Muscle layer of colon (tissue), 2 donors: Measurements from ENCODE around the gene PACSIN2.

Source experiments
- H3K27ac ChIP-seq: one replicate; pipeline ENCODE4 v1.7.0; 2013; ENCODE audit warnings: low read depth, mild to moderate bottlenecking, low read length, moderate library complexity
- H3K27me3 ChIP-seq, 2 donors: one replicate each; pipeline ENCODE4 v1.7.0; 2013; ENCODE audit warnings: low read length in 2 of 2, mild to moderate bottlenecking in 2 of 2; ENCODE audit not compliant: insufficient read depth in 2 of 2, control insufficient read depth in 1 of 2
- H3K36me3 ChIP-seq: one replicate; pipeline ENCODE4 v1.7.0; 2013; ENCODE audit warnings: mild to moderate bottlenecking, low read length; ENCODE audit not compliant: insufficient read depth
- H3K4me1 ChIP-seq: one replicate; pipeline ENCODE4 v1.7.0; 2013; ENCODE audit warnings: mild to moderate bottlenecking, low read length; ENCODE audit not compliant: insufficient read depth
- H3K4me3 ChIP-seq, 2 donors: one replicate each; pipeline ENCODE4 v1.7.0; 2013; ENCODE audit warnings: low read length in 2 of 2, low read depth in 1 of 2, mild to moderate bottlenecking in 1 of 2, moderate library complexity in 1 of 2
- H3K9ac ChIP-seq: one replicate; pipeline ENCODE4 v1.7.0; 2013; ENCODE audit warnings: low read length
- H3K9me3 ChIP-seq: one replicate; pipeline ENCODE4 v1.7.0; 2013; ENCODE audit warnings: mild to moderate bottlenecking, low read length
- donor health status: abdominal sarcoma.
- donor health status: Adenocarcinoma of cecum.

PACSIN2 gene

DNA sequence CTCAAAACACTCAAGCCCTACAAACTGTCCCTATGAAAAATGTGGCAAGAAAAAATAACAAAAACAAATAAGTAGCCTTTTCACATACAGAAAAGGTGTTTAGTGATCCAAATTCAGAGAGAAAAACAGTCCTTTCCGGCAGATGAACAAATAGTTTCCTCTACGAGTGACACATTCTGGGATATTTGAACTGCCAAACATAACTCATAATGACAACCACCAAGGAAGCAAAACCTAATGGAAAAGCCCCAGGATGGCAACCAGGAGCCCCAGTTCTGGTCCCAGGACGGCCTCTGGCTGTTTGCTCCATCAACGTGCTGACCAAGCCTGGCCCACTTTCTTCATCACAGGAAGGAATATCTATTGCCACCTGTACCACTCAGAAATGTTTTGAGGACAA lies 6.0 kb downstream of the PACSIN2 start:
- Histone ChIP-seq H3K4me3 (peak overlapping the region in 1 of 2 donors; percentile 1), H3K27ac (no peak overlapping the region), H3K9me3 (no peaks in the 10 kb centered on the region), H3K4me1 (peaks cover 42% of the 10 kb centered on the region), H3K36me3 (no peaks in the 10 kb centered on the region), H3K9ac (no peak overlapping the region), H3K27me3 (no peaks in the 10 kb centered on the region)

DNA sequence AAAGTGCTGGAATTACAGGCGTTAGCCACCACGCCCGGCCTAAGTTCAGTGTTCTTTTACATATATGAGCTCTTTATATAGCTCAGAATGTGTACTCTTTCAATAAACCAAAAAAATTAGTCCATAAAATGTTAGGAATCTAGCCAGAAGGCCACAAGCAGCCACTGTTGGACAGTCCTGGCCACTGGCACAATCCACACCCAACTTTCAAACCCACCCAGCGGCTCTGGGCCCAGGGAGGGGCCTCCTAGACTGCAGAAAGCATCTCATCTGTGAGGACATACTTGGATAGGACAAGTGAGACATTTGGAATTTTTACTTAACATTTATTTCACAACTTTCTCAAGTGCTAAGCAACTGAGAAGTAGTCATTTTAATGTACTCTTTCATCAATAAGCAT lies 6.4 kb downstream of the PACSIN2 start:
- peaks cover 38% of the 10 kb centered on the region for H3K4me1 ChIP-seq
- no peak overlapping the region for H3K27ac ChIP-seq
- no peak overlapping the region for H3K9ac ChIP-seq
- H3K36me3 ChIP-seq = no peaks in the 10 kb centered on the region
- no peaks in the 10 kb centered on the region for H3K27me3 ChIP-seq
- no peaks in the 10 kb centered on the region for H3K9me3 ChIP-seq
- no peak overlapping the region for H3K4me3 ChIP-seq

DNA sequence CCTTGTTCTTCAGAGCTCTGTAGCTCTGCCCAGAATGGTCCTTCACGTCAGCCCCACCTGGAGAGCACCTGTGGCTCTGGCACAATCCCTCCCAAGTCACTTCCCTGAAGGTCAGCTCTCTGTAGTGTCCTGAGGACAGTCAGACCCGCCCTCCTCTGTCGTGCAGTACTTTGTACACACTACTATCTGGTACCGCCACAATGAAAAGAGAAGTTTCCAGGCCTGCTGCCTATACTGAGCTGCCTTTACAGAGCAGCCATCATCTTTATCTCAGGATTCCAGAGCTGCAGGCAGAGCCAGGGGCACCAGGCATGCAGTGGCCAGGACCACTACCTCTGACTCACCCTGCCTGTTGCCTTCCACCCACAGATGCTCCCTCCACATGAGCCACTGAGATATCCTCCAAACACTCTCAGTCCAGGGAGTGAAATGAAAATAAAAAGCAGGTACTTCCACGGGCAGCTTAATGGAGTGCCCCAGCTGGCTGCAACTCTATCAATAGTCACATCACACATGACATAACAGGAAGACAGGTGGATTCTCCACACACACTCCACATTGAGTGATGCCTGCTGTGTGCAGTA lies 7.3 kb downstream of the PACSIN2 start:
- no peak overlapping the region for H3K27ac ChIP-seq
- H3K27me3 ChIP-seq = no peaks in the 10 kb centered on the region
- H3K4me1 ChIP-seq = peaks cover 35% of the 10 kb centered on the region
- no peak overlapping the region for H3K4me3 ChIP-seq
- no peaks in the 10 kb centered on the region for H3K9me3 ChIP-seq
- no peaks in the 10 kb centered on the region for H3K36me3 ChIP-seq
- no peak overlapping the region for H3K9ac ChIP-seq

DNA sequence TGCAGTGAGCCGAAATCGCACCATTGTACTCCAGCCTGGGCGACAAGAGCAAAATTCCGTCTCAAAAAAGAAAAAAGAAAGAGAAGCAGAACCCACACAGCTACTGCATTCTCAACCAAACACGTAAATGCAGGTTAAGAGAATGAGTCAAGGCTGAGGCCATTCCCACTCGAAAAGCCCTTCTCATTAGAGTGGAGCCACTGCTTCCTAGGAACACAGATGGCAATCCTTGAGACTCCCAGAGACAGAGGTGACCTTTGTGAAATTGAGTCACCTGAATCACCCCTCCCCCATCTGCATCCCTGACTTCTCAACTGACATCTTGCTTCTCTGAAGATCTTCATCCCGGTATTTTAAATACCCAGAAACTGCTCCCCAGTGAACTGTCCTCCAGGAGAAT lies 8.2 kb downstream of the PACSIN2 start:
- H3K9me3 ChIP-seq = no peaks in the 10 kb centered on the region
- H3K9ac ChIP-seq = no peak overlapping the region
- H3K36me3 ChIP-seq = no peaks in the 10 kb centered on the region
- peaks cover 41% of the 10 kb centered on the region for H3K4me1 ChIP-seq
- H3K4me3 ChIP-seq = no peak overlapping the region
- no peaks in the 10 kb centered on the region for H3K27me3 ChIP-seq
- no peak overlapping the region for H3K27ac ChIP-seq

DNA sequence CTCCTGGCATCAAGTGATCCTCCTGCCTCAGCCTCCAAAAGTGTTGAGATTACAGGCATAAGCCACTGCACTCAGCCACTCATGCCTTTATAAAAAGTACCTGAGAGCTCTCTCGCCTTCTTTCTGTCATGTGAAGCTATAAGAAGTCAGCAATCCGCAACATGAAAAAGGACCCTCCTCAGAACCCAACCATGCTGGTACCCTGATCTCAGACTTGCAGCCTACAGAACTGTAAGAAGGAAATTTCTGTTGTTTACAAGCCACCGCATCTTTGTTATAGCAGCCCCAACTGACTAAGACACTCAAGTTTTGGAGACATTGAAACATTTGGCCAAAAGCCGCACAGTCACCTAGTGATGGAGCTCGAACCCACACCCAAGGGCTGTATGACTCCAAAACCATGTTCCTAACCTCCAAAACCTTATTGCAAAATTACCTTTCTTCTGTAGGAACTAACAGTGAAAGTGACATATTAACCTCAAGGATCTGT lies 8.9 kb downstream of the PACSIN2 start:
- Histone ChIP-seq H3K9ac (no peak overlapping the region), H3K4me1 (peaks cover 44% of the 10 kb centered on the region), H3K9me3 (no peaks in the 10 kb centered on the region), H3K4me3 (no peak overlapping the region), H3K27ac (no peak overlapping the region), H3K27me3 (no peaks in the 10 kb centered on the region), H3K36me3 (no peaks in the 10 kb centered on the region)

DNA sequence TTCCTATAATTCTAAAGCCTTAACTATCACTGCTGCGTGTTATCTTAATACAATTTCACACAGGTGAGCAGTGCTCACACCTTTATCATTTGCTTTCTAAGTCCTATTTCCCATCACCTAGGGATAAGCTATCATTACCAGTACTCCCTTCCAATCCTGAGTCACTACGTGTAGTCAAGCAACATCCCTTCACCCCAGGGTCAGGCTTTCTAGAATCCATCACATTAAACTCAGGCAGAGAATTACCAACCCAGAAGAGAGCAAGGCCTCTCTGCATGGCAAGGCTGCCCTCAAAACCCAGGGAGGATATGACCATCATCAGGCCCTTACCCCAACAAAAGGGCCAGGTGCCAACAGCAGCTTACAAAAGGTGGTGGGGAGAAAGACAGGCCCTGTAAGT lies 9.8 kb downstream of the PACSIN2 start:
- Histone ChIP-seq H3K9me3 (no peaks in the 10 kb centered on the region), H3K9ac (no peak overlapping the region), H3K27ac (no peak overlapping the region), H3K27me3 (no peaks in the 10 kb centered on the region), H3K4me3 (no peak overlapping the region), H3K4me1 (peaks cover 50% of the 10 kb centered on the region), H3K36me3 (no peaks in the 10 kb centered on the region)

DNA sequence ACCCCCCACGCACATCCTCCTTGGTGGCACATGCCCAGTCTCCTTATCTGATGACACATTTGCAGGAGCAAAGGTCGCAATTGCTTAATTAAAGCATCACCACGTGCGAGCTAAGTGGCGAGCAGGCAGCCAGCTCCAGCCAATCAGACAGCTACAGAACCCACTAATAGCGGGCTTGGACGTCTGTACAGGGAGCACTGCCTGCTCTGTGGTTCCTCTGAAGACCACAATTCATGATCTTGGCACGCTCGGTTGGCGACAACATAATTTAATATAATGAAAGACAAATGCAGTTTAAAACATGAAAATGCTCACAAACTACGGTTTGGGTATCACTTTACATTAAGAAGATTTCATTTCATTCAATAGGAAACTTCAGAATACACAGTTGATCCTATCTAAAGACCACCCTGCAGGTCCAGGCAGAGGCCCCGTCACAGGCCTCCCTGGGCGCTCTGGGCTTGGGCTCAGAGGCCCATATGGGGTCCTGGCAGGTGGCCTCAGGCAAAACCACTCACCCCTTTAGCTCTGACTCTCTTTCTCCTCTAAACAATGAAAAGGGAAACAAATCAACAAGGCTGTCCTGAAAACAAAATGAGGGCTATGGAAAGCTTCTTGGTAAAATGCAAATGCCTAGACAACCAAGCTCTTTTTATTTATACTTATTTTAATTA lies 10.4 kb downstream of the PACSIN2 start:
- Histone ChIP-seq H3K9ac (no peak overlapping the region), H3K9me3 (no peaks in the 10 kb centered on the region), H3K27ac (peak overlapping the region; percentile 7), H3K4me1 (peaks cover 51% of the 10 kb centered on the region), H3K36me3 (no peaks in the 10 kb centered on the region), H3K4me3 (no peak overlapping the region), H3K27me3 (no peaks in the 10 kb centered on the region)

DNA sequence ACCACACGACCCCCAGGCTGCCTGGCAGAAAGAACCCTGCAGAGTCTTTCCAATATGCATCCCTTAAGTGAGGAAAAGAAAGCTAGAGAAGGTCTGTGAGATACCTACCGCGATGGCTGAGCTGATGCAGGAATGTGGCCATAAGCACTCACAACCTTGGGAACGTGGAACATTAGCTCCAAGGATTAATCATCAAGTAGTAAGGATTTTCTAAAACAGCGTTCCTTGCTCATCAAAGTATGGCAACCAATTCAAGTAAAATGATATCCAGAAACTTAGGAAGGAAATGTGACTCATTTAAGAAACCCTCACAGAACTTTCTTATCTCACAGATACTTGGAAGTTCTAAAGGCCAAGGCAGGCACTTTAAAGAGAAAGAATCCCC lies 12.8 kb downstream of the PACSIN2 start:
- Histone ChIP-seq H3K27ac (peak overlapping the region; percentile 59), H3K4me3 (no peak overlapping the region), H3K4me1 (peaks cover 45% of the 10 kb centered on the region), H3K27me3 (no peaks in the 10 kb centered on the region), H3K36me3 (no peaks in the 10 kb centered on the region), H3K9ac (no peak overlapping the region), H3K9me3 (no peaks in the 10 kb centered on the region)

DNA sequence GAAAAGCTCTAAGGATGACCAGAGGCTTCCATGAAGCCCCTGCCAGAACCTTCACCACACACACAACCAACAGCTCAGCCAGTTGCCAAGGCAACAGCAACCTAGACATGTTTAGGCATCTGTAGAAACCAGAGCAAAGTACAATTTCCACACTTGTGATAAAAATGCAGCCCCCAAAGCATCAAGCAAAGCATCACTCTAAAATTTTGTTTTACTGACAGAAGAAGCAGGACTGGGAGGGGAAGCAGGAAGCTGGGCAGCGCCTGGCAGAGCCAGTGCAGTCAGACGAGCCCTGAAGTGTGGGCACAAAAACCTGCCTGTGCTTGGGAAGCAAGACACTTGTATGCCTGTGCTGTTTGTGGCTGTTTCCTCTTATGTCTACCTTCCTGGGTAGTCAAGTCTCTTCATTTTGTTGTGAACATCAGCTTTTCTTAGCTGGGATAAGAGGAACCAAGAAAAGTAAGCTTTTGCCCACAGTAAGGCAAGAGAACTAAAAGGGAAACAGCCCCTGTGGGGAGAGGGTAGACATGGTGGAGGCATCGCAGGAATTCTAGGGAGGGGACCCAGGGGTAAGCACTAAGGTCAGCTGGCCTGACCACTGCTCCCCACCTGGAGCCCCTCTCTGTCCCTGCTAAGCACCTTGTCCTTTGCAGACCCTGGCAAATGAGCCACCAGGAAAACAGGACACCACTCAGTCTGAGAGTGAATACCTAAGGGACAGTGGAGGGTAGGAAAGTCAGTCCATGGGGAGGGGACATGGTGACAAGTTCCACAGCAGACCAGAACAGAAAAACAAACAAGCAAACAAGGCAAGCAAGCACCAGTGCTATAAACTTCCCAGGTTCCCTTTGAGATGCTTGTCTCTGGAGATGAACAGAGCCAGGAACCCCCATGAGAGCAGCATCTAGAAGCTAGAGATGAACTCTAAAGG lies 13.4 kb downstream of the PACSIN2 start:
- no peaks in the 10 kb centered on the region for H3K36me3 ChIP-seq
- peak overlapping the region in 1 of 2 donors; percentile 19 for H3K4me3 ChIP-seq
- peak overlapping the region; percentile 38 for H3K9ac ChIP-seq
- no peaks in the 10 kb centered on the region for H3K9me3 ChIP-seq
- H3K4me1 ChIP-seq = peaks cover 51% of the 10 kb centered on the region
- no peaks in the 10 kb centered on the region for H3K27me3 ChIP-seq
- H3K27ac ChIP-seq = peak overlapping the region; percentile 65

DNA sequence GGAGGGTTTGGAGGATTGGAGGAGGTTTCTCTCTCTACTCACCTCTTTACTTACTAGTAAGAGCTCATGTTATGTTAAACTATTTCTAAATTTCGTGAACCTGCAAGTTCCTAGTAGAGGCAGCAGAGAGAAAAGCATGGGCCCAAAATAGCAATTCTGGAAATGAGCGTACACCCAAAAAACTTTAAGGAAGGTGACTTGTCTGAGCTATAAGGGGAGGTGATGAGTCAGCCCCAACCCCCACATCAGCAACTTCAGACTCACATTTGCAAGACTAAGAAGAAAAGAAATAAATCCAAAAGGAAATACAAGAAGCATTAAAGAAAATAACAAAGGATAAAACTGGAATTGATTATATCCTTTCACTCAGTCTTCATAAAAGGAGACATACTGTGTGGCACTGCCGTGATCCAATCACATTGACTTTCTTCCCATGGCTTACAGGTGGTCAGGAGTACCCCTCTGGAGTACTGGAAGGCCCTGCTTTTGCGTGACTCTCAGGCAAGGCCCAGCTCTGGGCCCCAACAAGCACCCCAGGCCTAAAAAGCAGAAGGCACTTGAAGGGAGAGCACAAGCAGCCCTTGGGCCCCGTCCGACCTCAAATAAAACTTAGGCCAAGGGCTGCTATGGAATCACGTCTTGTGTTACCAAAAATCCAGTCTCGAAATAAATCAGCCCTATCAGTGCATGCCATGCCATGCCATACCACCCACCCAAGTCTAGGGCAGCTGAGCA lies 14.3 kb downstream of the PACSIN2 start:
- Histone ChIP-seq H3K4me3 (no peak overlapping the region), H3K27ac (peak overlapping the region; percentile 65), H3K36me3 (no peaks in the 10 kb centered on the region), H3K4me1 (peaks cover 54% of the 10 kb centered on the region), H3K9ac (no peak overlapping the region), H3K9me3 (no peaks in the 10 kb centered on the region), H3K27me3 (no peaks in the 10 kb centered on the region)

DNA sequence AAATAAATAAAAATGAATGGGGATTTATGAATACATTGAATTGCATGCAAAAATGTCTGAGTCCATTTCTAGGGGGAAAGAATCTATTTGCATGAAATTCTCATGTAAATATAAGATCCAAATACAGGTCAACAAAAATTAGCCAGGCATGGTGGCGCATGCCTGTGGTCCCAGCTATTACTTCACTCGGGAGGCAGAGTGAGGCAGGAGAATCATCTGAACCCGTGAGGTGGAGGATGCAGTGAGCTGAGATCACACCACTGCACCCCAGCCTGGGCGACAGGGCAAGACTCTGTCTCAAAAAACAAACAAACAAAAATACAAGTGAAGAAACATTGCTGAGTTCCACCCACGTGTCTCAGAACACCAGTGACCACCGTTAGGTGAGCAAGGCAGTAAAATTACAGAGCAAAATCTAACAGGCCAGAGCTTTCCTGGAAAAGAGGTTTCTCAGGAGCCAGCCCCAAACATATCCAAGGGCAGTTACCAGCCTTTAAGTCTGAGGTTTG lies 17.3 kb downstream of the PACSIN2 start:
- Histone ChIP-seq H3K27me3 (no peaks in the 10 kb centered on the region), H3K36me3 (no peaks in the 10 kb centered on the region), H3K4me1 (peaks cover 72% of the 10 kb centered on the region), H3K27ac (peak overlapping the region; percentile 21), H3K4me3 (no peak overlapping the region), H3K9me3 (no peaks in the 10 kb centered on the region), H3K9ac (no peak overlapping the region)
